Kidney epithelial cell (primary cell): ENCODE results near the gene IGSF11. TPM values are rescaled to one million over a fixed set of nuclear protein-coding genes. Genes with fewer than 3 reads are reported as not detected.
"Not testable (repeated sequence)": the region's sequence is repeated elsewhere in the genome, so short reads cannot be mapped to it uniquely, and the experiment has no call there.

Experiments
- DNase-seq: peaks from one replicate; pipeline ENCODE4 v3.0.0-alpha.2; 2010; ENCODE audit warnings: low read depth
- H3K27me3 ChIP-seq: 2 replicates; pipeline ENCODE4 v1.6.0; 2011; ENCODE audit warnings: low read length; ENCODE audit not compliant: control insufficient read depth, insufficient read depth
- H3K36me3 ChIP-seq: 2 replicates; pipeline ENCODE4 v1.5.1; 2011; ENCODE audit warnings: low read length; ENCODE audit not compliant: control insufficient read depth, insufficient read depth
- H3K4me3 ChIP-seq: 2 replicates; pipeline ENCODE4 v1.5.1; 2011; ENCODE audit warnings: low read depth, mild to moderate bottlenecking, control low read depth, low read length
- total RNA-seq: library from RNA; depleted of rRNA; stranded (reverse); fragments of >200 nt; gene quantifications from 2 replicates; pipeline ENCODE4 v1.2.3, GENCODE V29; 2015
- TF ChIP-seq, protein P1 (sequence below): IDR thresholded peaks from 2 replicates; pipeline ENCODE4 v1.5.1; 2011; ENCODE audit warnings: mild to moderate bottlenecking, moderate library complexity, low read length, control low read depth, inconsistent platforms; ENCODE audit not compliant: insufficient read depth, poor library complexity, severe bottlenecking

Gene IGSF11
- total RNA-seq, 1 donor from 2014 or later = not detected

DNA sequence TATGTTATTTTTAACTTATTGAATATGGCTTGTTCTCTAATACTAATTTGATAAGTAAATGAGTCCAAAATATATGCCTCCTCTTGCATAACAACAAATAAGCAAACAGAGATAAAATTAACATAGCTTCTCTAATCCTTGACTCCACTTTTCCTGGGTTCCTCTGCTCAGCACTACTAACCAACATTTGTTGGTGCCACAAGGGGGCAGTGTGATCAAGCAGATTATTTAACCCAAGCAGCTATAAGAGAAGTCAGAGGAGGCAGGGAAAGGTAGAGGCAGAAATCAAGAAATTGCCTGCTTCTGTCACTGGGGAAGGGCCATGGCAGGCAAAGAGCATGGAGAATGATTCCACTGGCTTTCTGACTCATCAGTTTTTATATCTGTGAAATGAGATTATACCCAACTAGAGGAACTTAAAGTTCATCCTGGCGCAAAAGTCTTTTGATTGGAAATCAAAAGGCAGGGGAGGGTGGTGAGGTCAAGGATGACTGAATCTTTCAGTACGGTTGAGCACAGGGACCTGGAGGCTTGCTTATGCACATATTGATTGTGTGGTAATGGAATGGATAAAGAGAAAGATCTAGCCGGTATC lies 152.2 kb downstream of the IGSF11 start:
- Histone ChIP-seq H3K27me3 (peaks cover 2% of the 10 kb centered on the region), H3K4me3 (no peak overlapping the region), H3K36me3 (no peaks in the 10 kb centered on the region)
- TF ChIP-seq, protein P1, sequence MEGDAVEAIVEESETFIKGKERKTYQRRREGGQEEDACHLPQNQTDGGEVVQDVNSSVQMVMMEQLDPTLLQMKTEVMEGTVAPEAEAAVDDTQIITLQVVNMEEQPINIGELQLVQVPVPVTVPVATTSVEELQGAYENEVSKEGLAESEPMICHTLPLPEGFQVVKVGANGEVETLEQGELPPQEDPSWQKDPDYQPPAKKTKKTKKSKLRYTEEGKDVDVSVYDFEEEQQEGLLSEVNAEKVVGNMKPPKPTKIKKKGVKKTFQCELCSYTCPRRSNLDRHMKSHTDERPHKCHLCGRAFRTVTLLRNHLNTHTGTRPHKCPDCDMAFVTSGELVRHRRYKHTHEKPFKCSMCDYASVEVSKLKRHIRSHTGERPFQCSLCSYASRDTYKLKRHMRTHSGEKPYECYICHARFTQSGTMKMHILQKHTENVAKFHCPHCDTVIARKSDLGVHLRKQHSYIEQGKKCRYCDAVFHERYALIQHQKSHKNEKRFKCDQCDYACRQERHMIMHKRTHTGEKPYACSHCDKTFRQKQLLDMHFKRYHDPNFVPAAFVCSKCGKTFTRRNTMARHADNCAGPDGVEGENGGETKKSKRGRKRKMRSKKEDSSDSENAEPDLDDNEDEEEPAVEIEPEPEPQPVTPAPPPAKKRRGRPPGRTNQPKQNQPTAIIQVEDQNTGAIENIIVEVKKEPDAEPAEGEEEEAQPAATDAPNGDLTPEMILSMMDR = peak; percentile 67
- DNase-seq = peak; percentile 12

DNA sequence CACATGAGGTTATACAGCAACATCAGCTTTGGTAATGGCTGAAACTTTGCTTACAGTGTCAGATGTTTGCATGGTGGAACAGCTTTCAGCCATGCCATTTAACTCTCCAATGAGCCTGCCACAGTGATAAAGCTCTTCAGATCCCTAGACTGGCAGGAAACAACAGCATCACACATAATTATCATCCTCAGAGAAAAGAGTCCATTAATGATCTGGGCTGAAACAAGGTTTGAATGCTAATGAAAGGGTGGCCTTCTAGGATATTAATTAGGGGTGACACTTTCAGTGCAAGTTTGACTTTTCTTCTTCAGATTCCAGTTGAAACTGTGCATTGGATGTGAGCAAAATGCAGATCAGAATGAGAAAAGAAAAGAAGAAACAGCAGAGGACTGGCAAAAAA lies 166.6 kb downstream of the IGSF11 start:
- DNase-seq = no peak
- H3K4me3 ChIP-seq = no peak overlapping the region
- no peaks in the 10 kb centered on the region for H3K36me3 ChIP-seq
- no peaks in the 10 kb centered on the region for H3K27me3 ChIP-seq
- TF ChIP-seq, protein P1 = no peak

DNA sequence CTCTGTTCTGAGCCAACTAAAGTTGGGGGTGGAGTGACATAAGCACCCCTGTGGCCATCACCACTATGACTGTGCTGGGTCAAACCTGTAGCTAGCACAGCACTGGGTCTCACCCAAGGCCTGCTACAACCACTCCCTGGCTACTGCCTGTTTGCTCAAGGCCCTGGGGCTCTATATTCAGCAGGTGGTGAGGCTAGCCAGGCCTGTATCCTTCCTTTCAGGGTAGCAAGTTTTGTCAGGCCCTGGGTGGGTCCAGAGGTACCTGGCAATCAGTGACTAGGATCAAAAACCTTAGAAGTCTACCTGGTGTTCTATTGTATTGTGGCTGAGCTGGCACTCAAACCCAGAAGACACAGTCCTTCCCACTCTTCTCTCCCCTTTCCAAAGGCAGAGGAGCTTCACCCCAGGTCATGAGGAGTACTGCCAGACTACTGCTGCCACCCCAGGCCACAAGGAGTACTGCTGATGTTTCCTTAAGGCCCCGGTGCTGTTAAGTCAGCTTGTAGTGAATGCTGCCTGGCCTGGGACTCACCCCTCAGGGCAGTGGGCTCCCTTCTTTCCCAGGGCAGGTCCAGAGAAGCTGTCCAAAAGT lies 170.8 kb downstream of the IGSF11 start:
- no peak for DNase-seq
- H3K36me3 ChIP-seq = no peaks in the 10 kb centered on the region
- H3K27me3 ChIP-seq = no peaks in the 10 kb centered on the region
- no peak overlapping the region for H3K4me3 ChIP-seq
- TF ChIP-seq, protein P1 = peak; percentile 21

DNA sequence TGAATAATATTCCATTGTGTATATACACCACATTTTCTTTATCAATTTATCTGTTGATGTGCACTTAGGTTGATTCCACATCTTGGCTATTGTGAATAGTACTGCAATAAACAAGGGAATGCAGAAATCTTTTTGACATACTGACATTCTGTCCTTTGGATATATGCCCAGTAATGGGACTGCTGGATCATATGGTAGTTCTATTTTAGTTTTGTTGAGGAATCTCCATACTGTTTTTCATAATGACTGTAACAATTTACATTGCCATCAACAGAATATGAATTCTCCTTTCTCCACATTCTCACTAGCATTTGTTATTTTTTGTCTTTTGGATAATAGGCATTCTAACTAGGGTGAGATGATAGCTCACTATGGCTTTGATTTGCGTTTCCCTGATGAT lies 174.7 kb downstream of the IGSF11 start:
- H3K36me3 ChIP-seq = no peaks in the 10 kb centered on the region
- H3K4me3 ChIP-seq = no peak overlapping the region
- DNase-seq = no peak
- H3K27me3 ChIP-seq = no peaks in the 10 kb centered on the region
- TF ChIP-seq, protein P1 = no peak

DNA sequence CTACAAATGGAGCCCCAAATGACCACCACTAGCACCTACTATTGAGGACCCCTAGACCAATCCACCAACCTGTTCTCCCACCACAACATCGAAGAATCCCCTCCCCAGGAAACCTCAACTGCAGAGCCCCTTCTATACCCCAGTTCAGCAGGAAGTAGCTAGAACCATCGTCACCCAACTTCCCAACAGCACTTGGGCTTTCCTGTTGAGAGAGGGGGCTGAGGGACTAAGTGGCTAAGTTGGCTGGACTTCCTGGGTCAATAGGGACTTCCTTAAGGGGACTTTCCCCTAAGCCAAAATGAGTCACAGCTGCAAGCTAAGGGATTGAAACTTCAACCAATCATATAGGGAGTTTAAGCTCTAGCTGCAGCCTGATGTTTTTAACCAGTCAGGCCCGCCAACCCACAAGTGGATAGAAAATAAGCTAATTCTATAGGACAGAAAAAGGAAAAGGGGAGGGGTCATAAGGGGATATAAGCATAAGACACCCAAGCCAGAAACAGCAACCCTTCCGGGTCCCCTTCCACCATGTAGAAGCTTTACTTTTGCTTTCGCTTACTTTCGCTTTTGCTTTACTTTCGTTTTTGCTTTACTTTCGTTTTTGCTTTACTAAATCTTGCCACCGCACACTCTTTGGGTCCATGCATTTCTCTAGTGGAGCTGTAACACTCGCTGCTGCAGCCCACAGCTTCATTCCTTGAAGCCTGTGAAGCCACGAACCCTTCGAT lies 183.0 kb downstream of the IGSF11 start:
- DNase-seq, H3K36me3 ChIP-seq, H3K27me3 ChIP-seq, H3K4me3 ChIP-seq: not testable (repeated sequence)

DNA sequence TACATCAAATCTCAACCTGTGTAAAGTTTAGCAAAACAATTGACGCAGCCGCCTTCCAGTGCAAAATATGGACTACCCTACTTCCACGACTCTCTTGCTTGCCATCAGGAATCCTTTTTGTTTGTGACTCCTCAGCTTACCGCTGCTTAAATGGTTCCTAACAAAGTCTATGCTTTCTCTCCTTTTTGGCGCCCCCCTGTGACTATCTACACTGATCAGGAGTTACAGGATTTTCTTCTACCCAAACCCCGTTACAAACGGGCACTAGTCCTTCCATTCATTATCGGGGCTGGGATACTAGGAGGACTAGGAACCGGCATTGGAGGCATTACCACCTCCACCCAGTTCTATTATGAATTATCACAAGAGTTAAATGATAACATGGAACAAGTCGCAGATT lies 184.0 kb downstream of the IGSF11 start:
- Histone ChIP-seq H3K27me3 (no peaks in the 10 kb centered on the region), H3K36me3 (no peaks in the 10 kb centered on the region), H3K4me3 (no peak overlapping the region)
- TF ChIP-seq, protein P1 = no peak
- DNase-seq = no peak
